HEK293 (cell line): ENCODE results near the gene ALOX5.
"Not testable (repeated sequence)": the region's sequence is repeated elsewhere in the genome, so short reads cannot be mapped to it uniquely, and the experiment has no call there.

ENCODE experiments used
- CTCF ChIA-PET: fragments of 350-600 bp; formaldehyde crosslinking; extraction: SDS; loops from one replicate; lab custom pipeline; 2021; ENCODE audit warnings: antibody characterized with exemption; lab: Yijun Ruan, JAX
- POLR2A ChIA-PET: fragments of 300-600 bp; formaldehyde crosslinking; extraction: SDS; loops from one replicate; lab custom pipeline; 2020; ENCODE audit warnings: antibody characterized with exemption, inconsistent platforms; lab: Yijun Ruan, JAX
- H3K27ac ChIP-seq: fragments of 200-500 bp; sonication (Bioruptor generic); 2 replicates; pipeline ENCODE4 v1.5.1; 2014; ENCODE audit warnings: low read depth, low read length, control low read depth, inconsistent platforms; ENCODE audit errors: extremely low read depth
- H3K36me3 ChIP-seq, 2 experiments: fragments of 200-500 bp in 1 of 2; sonication (Bioruptor generic) in 1 of 2; 1 replicate in 1 of 2; 2 replicates in 1 of 2; pipeline ENCODE4 v1.5.1; 2014 to 2017; ENCODE audit warnings: inconsistent platforms in 2 of 2, low read length in 2 of 2; ENCODE audit not compliant: control insufficient read depth in 2 of 2, insufficient read depth in 1 of 2
- H3K4me1 ChIP-seq: fragments of 200-500 bp; sonication (Bioruptor generic); 2 replicates; pipeline ENCODE4 v1.5.1; 2014; ENCODE audit warnings: mild to moderate bottlenecking, low read length, inconsistent platforms; ENCODE audit not compliant: control insufficient read depth, insufficient read depth
- H3K4me3 ChIP-seq: 2 replicates; pipeline ENCODE4 v1.5.1; 2011; ENCODE audit warnings: low read depth, mild to moderate bottlenecking, control low read depth, low read length, moderate library complexity
- H3K9me3 ChIP-seq: fragments of 200-500 bp; sonication (Bioruptor generic); 2 replicates; pipeline ENCODE4 v1.5.1; 2014; ENCODE audit warnings: low read depth, low read length, inconsistent platforms; ENCODE audit not compliant: control insufficient read depth, insufficient read depth
- GLI2 ChIP-seq: fragments of 450-650 bp; formaldehyde crosslinking; IDR thresholded peaks from 2 replicates; pipeline ENCODE4; 2017; ENCODE audit warnings: missing biosample characterization, missing genetic modification characterization, low read depth, borderline replicate concordance
- KLF9 ChIP-seq: fragments of 450-650 bp; formaldehyde crosslinking; IDR thresholded peaks from 2 replicates; pipeline ENCODE4 v1.5.1; 2016; ENCODE audit warnings: missing biosample characterization, missing genetic modification characterization, low read depth
- MZF1 ChIP-seq: fragments of 450-650 bp; formaldehyde crosslinking; IDR thresholded peaks from 2 replicates; pipeline ENCODE4 v1.5.1; 2017; ENCODE audit warnings: missing biosample characterization, missing genetic modification characterization, borderline replicate concordance
- RBAK ChIP-seq: fragments of 450-650 bp; formaldehyde crosslinking; IDR thresholded peaks from 2 replicates; pipeline ENCODE4 v1.5.1; 2016; ENCODE audit warnings: missing biosample characterization, missing genetic modification characterization
- SETDB1 ChIP-seq: IDR thresholded peaks from one replicate; pipeline ENCODE4 v1.6.1; 2017; ENCODE audit warnings: mild to moderate bottlenecking, low read length, moderate library complexity, mixed read lengths; ENCODE audit not compliant: insufficient read length
- SP7 ChIP-seq: fragments of 450-650 bp; formaldehyde crosslinking; IDR thresholded peaks from 2 replicates; pipeline ENCODE4 v1.5.1; 2016; ENCODE audit warnings: missing biosample characterization, missing genetic modification characterization
- YY2 ChIP-seq: fragments of 450-650 bp; formaldehyde crosslinking; IDR thresholded peaks from 2 replicates; pipeline ENCODE4 v1.5.1; 2016; ENCODE audit warnings: missing biosample characterization, missing genetic modification characterization
- ZBTB20 ChIP-seq: fragments of 450-650 bp; formaldehyde crosslinking; IDR thresholded peaks from 2 replicates; pipeline ENCODE4 v1.5.1; 2016; ENCODE audit warnings: missing biosample characterization, missing genetic modification characterization
- ZBTB7A ChIP-seq: fragments of 450-650 bp; formaldehyde crosslinking; IDR thresholded peaks from 2 replicates; pipeline ENCODE4 v1.5.1; 2016; ENCODE audit warnings: low read depth, missing biosample characterization, missing genetic modification characterization
- ZEB2 ChIP-seq: fragments of 450-650 bp; formaldehyde crosslinking; IDR thresholded peaks from 2 replicates; pipeline ENCODE4 v1.5.1; 2016; ENCODE audit warnings: missing biosample characterization, missing genetic modification characterization
- ZNF146 ChIP-seq: fragments of 450-650 bp; formaldehyde crosslinking; IDR thresholded peaks from 2 replicates; pipeline ENCODE4 v1.5.1; 2016; ENCODE audit warnings: missing biosample characterization, missing genetic modification characterization
- ZNF19 ChIP-seq: fragments of 450-650 bp; formaldehyde crosslinking; IDR thresholded peaks from 2 replicates; pipeline ENCODE4; 2016; ENCODE audit warnings: missing biosample characterization, missing genetic modification characterization, low read depth
- ZNF292 ChIP-seq: fragments of 450-650 bp; formaldehyde crosslinking; IDR thresholded peaks from 2 replicates; pipeline ENCODE4 v1.5.1; 2016; ENCODE audit warnings: low read depth, missing biosample characterization, missing genetic modification characterization, borderline replicate concordance
- ZNF510 ChIP-seq: fragments of 450-650 bp; formaldehyde crosslinking; IDR thresholded peaks from 2 replicates; pipeline ENCODE4 v1.5.1; 2018; ENCODE audit warnings: mild to moderate bottlenecking, missing genetic modification characterization, missing biosample characterization; ENCODE audit not compliant: insufficient replicate concordance
- ZNF555 ChIP-seq: fragments of 450-650 bp; formaldehyde crosslinking; conservative IDR thresholded peaks from 2 replicates; pipeline ENCODE4 v1.5.1; 2017; ENCODE audit warnings: missing biosample characterization, mild to moderate bottlenecking, missing genetic modification characterization, inconsistent platforms
- ZNF629 ChIP-seq: fragments of 450-650 bp; formaldehyde crosslinking; IDR thresholded peaks from 2 replicates; pipeline ENCODE4 v1.5.1; 2017; ENCODE audit warnings: missing biosample characterization, missing genetic modification characterization
- ZSCAN5A ChIP-seq: fragments of 450-650 bp; formaldehyde crosslinking; IDR thresholded peaks from 2 replicates; pipeline ENCODE4 v1.5.1; 2016; ENCODE audit warnings: missing biosample characterization, missing genetic modification characterization
- TF ChIP-seq, protein P1 (sequence below): fragments of 450-650 bp; formaldehyde crosslinking; IDR thresholded peaks from 2 replicates; pipeline ENCODE4 v1.5.1; 2016; ENCODE audit warnings: missing biosample characterization, missing genetic modification characterization
- TF ChIP-seq, protein P2 (sequence below): fragments of 450-650 bp; formaldehyde crosslinking; conservative IDR thresholded peaks from 2 replicates; pipeline ENCODE4 v1.5.1; 2016; ENCODE audit warnings: low read depth, missing biosample characterization, missing genetic modification characterization
- TF ChIP-seq, protein P3 (sequence below): fragments of 450-650 bp; formaldehyde crosslinking; IDR thresholded peaks from 2 replicates; pipeline ENCODE4 v1.5.1; 2017; ENCODE audit warnings: missing biosample characterization, missing genetic modification characterization

ALOX5 gene

GRCh38 chr10:45411607-45411940 is 37.6 kb downstream of the ALOX5 start:
- Histone ChIP-seq H3K27ac (no peak overlapping the region), H3K36me3 (no peaks in the 10 kb centered on the region), H3K4me3 (no peak overlapping the region), H3K9me3 (no peaks in the 10 kb centered on the region), H3K4me1 (no peaks in the 10 kb centered on the region)
- ChIA-PET CTCF (no interaction called here), POLR2A (no interaction called here)
- TF ChIP-seq ZNF629 (tag by site-specific recombination), result no peak
- no peak for TF ChIP-seq GLI2 (tag by site-specific recombination)
- no peak for TF ChIP-seq ZBTB20 (tag by site-specific recombination)
- no peak for TF ChIP-seq ZNF510 (tag by site-specific recombination)
- TF ChIP-seq SETDB1, result no peak
- no peak for TF ChIP-seq ZNF292 (tag by site-specific recombination)
- TF ChIP-seq ZBTB7A (tag by site-specific recombination), result no peak
- no peak for TF ChIP-seq RBAK (tag by site-specific recombination)
- TF ChIP-seq ZNF555 (tag by site-specific recombination), result no peak
- TF ChIP-seq, protein P1, sequence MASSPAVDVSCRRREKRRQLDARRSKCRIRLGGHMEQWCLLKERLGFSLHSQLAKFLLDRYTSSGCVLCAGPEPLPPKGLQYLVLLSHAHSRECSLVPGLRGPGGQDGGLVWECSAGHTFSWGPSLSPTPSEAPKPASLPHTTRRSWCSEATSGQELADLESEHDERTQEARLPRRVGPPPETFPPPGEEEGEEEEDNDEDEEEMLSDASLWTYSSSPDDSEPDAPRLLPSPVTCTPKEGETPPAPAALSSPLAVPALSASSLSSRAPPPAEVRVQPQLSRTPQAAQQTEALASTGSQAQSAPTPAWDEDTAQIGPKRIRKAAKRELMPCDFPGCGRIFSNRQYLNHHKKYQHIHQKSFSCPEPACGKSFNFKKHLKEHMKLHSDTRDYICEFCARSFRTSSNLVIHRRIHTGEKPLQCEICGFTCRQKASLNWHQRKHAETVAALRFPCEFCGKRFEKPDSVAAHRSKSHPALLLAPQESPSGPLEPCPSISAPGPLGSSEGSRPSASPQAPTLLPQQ (tag by site-specific recombination), result no peak
- TF ChIP-seq, protein P2, sequence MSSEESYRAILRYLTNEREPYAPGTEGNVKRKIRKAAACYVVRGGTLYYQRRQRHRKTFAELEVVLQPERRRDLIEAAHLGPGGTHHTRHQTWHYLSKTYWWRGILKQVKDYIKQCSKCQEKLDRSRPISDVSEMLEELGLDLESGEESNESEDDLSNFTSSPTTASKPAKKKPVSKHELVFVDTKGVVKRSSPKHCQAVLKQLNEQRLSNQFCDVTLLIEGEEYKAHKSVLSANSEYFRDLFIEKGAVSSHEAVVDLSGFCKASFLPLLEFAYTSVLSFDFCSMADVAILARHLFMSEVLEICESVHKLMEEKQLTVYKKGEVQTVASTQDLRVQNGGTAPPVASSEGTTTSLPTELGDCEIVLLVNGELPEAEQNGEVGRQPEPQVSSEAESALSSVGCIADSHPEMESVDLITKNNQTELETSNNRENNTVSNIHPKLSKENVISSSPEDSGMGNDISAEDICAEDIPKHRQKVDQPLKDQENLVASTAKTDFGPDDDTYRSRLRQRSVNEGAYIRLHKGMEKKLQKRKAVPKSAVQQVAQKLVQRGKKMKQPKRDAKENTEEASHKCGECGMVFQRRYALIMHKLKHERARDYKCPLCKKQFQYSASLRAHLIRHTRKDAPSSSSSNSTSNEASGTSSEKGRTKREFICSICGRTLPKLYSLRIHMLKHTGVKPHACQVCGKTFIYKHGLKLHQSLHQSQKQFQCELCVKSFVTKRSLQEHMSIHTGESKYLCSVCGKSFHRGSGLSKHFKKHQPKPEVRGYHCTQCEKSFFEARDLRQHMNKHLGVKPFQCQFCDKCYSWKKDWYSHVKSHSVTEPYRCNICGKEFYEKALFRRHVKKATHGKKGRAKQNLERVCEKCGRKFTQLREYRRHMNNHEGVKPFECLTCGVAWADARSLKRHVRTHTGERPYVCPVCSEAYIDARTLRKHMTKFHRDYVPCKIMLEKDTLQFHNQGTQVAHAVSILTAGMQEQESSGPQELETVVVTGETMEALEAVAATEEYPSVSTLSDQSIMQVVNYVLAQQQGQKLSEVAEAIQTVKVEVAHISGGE, result no peak
- TF ChIP-seq ZNF19 (tag by site-specific recombination), result no peak
- TF ChIP-seq SP7 (tag by site-specific recombination), result no peak
- no peak for TF ChIP-seq KLF9 (tag by site-specific recombination)
- TF ChIP-seq ZEB2, result no peak
- TF ChIP-seq, protein P3, sequence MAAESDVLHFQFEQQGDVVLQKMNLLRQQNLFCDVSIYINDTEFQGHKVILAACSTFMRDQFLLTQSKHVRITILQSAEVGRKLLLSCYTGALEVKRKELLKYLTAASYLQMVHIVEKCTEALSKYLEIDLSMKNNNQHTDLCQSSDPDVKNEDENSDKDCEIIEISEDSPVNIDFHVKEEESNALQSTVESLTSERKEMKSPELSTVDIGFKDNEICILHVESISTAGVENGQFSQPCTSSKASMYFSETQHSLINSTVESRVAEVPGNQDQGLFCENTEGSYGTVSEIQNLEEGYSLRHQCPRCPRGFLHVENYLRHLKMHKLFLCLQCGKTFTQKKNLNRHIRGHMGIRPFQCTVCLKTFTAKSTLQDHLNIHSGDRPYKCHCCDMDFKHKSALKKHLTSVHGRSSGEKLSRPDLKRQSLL (tag by site-specific recombination), result no peak
- TF ChIP-seq MZF1, result no peak
- TF ChIP-seq ZSCAN5A (tag by site-specific recombination), result no peak
- TF ChIP-seq YY2 (tag by site-specific recombination), result no peak

DNA sequence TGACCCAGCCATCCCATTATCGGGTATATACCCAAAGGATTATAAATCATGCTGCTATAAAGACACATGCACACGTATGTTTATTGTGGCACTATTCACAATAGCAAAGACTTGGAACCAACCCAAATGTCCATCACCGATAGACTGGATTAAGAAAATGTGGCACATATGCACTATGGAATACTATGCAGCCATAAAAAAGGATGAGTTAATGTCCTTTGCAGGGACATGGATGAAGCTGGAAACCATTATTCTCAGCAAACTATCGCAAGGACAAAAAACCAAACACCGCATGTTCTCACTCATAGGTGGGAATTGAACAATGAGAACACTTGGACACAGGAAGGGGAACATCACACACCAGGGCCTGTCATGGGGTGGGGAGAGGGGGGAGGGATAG is 41.0 kb downstream of the ALOX5 start:
- H3K36me3 ChIP-seq, POLR2A ChIA-PET, H3K27ac ChIP-seq, H3K9me3 ChIP-seq, H3K4me1 ChIP-seq, CTCF ChIA-PET, H3K4me3 ChIP-seq: not testable (repeated sequence)
- TF ChIP-seq ZNF146 (tag by site-specific recombination), result peak; percentile 70
